GM19351 (cell line): ENCODE measurements around the gene THAP4.
A peak's percentile ranks its signal among the peaks of the same experiment; 100 is the strongest.

Experiments
- ATAC-seq: cut with Tn5 transposase; IDR thresholded peaks from one replicate; pipeline ENCODE4 v1.9.1; 2021; ENCODE audit warnings: mild to moderate bottlenecking, moderate library complexity; ENCODE audit not compliant: unreplicated experiment

THAP4 gene

GRCh38 chr2:241640165-241640795, 3.3 kb upstream of the THAP4 start:
- ATAC-seq, result no peak

GRCh38 chr2:241639385-241639784, 2.4 kb upstream of the THAP4 start:
- no peak for ATAC-seq

GRCh38 chr2:241638940-241639339, 2.0 kb upstream of the THAP4 start:
- ATAC-seq, result no peak

GRCh38 chr2:241637795-241638660, 1.1 kb upstream of the THAP4 start:
- peak; percentile 25 for ATAC-seq

GRCh38 chr2:241636182-241637017, 558 bp downstream of the THAP4 start:
- peak; percentile 33 for ATAC-seq

DNA sequence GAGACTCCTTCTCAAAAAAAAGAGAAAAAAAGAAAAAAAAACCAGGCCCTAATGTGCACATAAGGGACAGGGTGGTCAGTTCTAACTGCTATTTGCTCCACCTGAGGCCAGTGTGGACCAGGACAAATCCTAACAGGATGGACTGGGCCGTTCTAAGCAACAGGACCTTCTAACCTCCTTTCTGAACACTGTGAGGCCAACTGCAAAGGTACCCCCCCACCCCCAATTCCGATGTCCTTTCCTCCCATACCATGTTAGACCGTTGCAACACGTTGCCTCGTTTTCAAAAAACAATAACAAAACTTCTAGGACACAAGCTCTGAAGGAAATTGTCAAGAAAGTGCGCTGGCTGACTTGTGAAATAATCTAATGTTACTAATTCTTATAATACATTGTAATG, 1.2 kb downstream of the THAP4 start:
- ATAC-seq, result no peak

DNA sequence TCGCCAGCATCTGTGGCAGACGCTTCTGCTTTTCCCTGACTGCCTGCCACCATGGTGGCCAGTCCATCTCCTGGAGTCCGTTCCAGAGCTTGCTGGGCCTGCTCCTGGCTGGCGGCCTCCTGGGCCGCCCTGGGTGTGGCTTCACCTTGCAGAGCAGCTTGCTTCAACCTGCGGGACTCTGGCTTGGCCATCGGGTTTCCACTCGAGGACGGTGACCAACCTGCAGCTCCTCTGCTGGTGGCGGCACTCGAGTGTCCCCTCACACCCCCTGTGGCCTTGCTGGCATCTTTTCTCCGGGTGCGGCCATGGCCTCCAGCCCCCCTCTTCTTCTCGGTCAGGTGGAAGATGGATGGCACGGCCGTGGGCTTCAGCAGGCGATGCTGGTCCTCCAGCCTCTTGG, 3.4 kb downstream of the THAP4 start:
- ATAC-seq, result no peak

- ATAC-seq, result no peak
Measured at GRCh38 chr2:241632478-241633325, 4.3 kb downstream of the THAP4 start.

DNA sequence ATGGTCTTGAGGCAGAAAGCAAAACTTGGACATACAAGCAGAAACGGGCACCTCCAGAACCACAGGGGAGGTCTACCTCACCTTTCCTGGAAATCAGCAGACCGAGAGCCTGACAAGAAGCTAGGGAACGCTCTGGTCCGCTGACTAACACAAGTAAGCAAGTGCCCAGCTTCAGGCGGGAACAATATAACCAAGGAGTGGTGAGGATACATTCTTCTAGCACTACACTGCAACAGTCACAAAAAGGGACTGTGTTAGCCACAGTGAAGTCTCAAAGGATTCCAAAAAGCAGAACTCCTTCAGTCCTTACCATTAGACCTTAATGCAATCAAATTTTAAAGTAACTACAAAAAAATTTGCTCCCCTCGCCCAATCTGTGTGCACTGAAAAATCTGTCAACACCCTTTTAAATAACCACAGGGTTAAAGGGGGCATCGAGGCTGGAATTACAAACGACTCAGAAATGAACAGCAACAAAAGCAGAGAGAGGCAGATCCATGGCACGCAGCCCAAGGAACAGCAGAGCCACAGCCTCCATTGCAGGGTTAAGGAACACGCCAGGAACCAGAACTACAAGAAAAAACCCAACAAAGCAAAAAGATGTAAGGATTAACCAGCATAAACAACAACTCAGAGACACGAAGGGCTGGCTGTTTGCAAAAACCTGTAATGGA, 7.1 kb downstream of the THAP4 start:
- ATAC-seq, result no peak

- no peak for ATAC-seq
Measured at GRCh38 chr2:241627675-241628074, 9.3 kb downstream of the THAP4 start.

DNA sequence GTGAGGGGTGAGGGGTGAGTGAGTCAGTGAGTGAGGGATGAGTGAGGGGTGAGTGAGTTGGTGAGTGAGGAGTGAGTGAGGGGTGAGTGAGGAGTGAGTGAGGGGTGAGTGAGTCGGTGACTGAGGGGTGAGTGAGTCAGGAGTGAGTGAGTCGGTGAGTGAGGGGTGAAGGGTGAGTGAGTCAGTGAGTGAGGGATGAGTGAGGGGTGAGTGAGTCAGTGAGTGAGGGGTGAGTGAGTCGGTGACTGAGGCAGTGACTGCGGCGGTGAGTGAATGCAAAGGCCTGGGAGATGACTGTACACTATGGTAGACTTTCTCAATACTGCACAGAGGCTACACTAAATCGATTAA, 16.6 kb downstream of the THAP4 start:
- ATAC-seq, result no peak

GRCh38 chr2:241619597-241620418, 17.1 kb downstream of the THAP4 start:
- no peak for ATAC-seq

- no peak for ATAC-seq
Measured at GRCh38 chr2:241618829-241619228, 18.1 kb downstream of the THAP4 start.

GRCh38 chr2:241618296-241618805, 18.6 kb downstream of the THAP4 start:
- ATAC-seq, result no peak

DNA sequence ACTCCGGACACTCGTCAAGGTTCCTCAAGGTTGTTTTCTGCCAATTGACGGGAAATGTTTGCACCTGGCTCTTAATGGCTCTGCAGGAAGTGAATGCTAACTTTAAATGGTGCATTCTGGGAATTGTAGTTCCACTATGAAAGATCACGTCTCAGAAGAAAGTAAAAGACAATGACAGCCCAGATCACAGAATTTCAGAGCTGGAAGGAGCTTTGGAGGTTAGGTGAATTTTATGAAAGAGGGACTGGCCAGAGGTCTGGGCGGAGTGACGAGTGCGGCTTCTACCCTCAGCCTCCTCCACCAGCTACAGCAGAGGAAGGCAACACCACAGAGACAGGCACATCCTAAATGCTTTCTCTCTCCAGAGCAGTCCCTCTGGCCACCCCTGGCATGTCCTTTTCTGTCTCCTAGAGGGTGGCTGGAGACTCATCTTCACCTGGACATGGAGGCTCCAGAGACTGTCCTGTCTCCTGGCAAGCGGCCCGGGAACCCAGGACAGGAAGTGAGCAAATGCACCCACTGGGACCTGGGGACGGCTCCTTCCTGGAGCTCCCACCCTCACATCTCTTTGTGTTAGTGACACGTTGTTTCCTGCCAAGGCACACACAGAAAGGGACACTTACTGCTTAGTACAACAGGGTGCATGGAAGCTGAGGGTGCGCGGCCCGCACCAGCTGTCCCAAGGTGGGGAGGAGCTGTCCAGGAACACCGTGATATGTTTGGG, 19.4 kb downstream of the THAP4 start:
- no peak for ATAC-seq

GRCh38 chr2:241616168-241617125, 20.5 kb downstream of the THAP4 start:
- ATAC-seq, result no peak

DNA sequence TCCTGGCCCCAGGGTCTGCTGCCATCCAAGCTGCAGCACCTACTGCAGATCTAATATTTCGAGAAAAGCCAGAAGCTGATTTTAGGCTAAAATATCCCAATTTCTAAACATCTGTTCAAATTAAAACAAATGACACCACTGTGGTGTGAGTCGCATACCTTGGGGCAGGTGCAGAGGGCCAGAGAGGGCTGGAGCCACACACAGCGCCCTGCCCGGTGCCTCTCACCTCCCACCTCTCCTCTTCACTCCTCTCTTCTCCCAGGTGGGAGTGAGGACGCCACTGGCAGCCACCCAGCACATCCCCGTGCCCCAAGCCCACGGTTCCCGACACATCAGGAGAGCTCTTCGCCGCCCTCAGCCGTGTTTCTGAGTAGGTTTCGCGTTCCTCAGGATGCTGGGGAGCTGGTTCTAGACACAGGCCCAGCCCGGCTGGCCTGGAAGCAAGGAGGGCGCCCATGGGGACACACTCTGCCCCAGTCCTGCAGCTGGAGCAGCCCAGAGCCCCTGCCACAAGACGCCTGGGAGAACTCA, 21.4 kb downstream of the THAP4 start:
- no peak for ATAC-seq
